Thyroid gland (tissue), 4 donors: ENCODE data around the gene IRF5. TPM values are rescaled to one million over a fixed set of nuclear protein-coding genes. Genes with fewer than 3 reads are reported as not detected.
"Not testable (repeated sequence)": the region's sequence is repeated elsewhere in the genome, so short reads cannot be mapped to it uniquely, and the experiment has no call there.

ENCODE experiments used
- DNase-seq, 2 donors: peaks; one replicate each; pipeline ENCODE4 v3.0.0-alpha.2; 2019
- H3K27ac ChIP-seq, 3 donors: fragments of 200-600 bp; sonication (generic); 1 replicate in 2 of 3; 2 replicates in 1 of 3; pipeline ENCODE4 v1.5.1; 2016 to 2019; ENCODE audit warnings: mild to moderate bottlenecking in 1 of 3, moderate library complexity in 1 of 3
- H3K27me3 ChIP-seq: fragments of 200-600 bp; sonication (generic); one replicate; pipeline ENCODE4 v1.5.1; 2019
- H3K36me3 ChIP-seq, 2 donors: fragments of 200-600 bp; sonication (generic); one replicate each; pipeline ENCODE4 v1.5.1; 2016 to 2019
- H3K4me1 ChIP-seq, 2 donors: fragments of 200-600 bp; sonication (generic); one replicate each; pipeline ENCODE4 v1.5.1; 2017 to 2019
- H3K4me3 ChIP-seq, 3 donors: fragments of 200-600 bp; sonication (generic); replicated peaks in 1 of 3; 1 replicate in 2 of 3; 2 replicates in 1 of 3; pipeline ENCODE4 v1.5.1; 2016; ENCODE audit warnings: mild to moderate bottlenecking in 1 of 3
- H3K9me3 ChIP-seq: fragments of 200-600 bp; sonication (generic); one replicate; pipeline ENCODE4 v1.5.1; 2017
- POLR2A ChIP-seq, 2 donors: fragments of 450-650 bp; IDR thresholded peaks; one replicate each; pipeline ENCODE4 v1.6.1; 2017; ENCODE audit warnings: antibody characterized with exemption in 2 of 2, mild to moderate bottlenecking in 2 of 2, moderate library complexity in 1 of 2
- WGBS, 2 donors: methylation state at CpG; one replicate each; pipeline ENCODE4 v1.1.5; 2017; 5-methylcytosine and 5-hydroxymethylcytosine counted together
- intact Hi-C: fragments of 100-400 bp; cut with DNase I; formaldehyde crosslinking; loops from one replicate; pipeline ENCODE4 v1.15.1; 2023
- small RNA-seq: library from RNA; depleted of rRNA; stranded (forward); fragments of <200 nt; gene quantifications from one replicate; pipeline ENCODE3, GENCODE V24; 2016
- total RNA-seq, 4 donors: library from RNA; depleted of rRNA; stranded (reverse); fragments of >200 nt; gene quantifications; one replicate each; pipeline ENCODE4 v1.2.3, GENCODE V29; 2016
- TF ChIP-seq, protein P1 (sequence below), 6 experiments: fragments of 200-600 bp in 3 of 6; fragments of 450-650 bp in 3 of 6; sonication (generic) in 3 of 6; IDR thresholded peaks; one replicate each; pipeline ENCODE4 v1.5.1; 2016 to 2019; ENCODE audit warnings: antibody characterized with exemption in 6 of 6, mild to moderate bottlenecking in 2 of 6, inconsistent platforms in 1 of 6, moderate library complexity in 1 of 6

IRF5 gene
- total RNA-seq, 4 donors from 2014 or later = 3.7 to 6.0 (median 4.9) TPM

DNA sequence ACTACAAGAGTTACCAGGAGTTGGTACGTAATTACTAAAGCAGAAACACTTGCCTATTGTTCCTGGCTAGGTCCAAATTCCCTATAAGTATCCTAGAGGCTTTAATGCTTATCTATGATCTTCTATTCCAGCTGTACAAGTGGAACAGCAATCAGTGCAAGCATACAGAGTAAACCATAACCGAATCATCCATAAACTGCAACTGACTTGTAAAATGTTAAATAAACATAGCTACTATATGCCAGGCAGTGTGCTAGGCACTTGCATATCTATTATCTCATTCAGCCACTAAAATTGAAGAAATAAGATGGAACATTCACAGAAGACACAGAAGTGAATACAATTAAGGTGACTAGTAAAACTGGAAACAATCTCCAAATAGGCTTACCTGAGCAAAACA, 55.7 kb downstream of the IRF5 start:
- Histone ChIP-seq H3K27me3 (no peaks in the 10 kb centered on the region), H3K4me1 (no peaks in the 10 kb centered on the region), H3K4me3 (no peak overlapping the region), H3K36me3 (peaks cover 14 to 23% of the 10 kb centered on the region in 2 donors), H3K27ac (no peak overlapping the region), H3K9me3 (no peaks in the 10 kb centered on the region)
- 87 to 96% methylated on average over 2 of the region's 2 CpGs for WGBS, 2 donors
- intact Hi-C loops = no loop called here
- no peak for DNase-seq
- TF ChIP-seq, protein P1, sequence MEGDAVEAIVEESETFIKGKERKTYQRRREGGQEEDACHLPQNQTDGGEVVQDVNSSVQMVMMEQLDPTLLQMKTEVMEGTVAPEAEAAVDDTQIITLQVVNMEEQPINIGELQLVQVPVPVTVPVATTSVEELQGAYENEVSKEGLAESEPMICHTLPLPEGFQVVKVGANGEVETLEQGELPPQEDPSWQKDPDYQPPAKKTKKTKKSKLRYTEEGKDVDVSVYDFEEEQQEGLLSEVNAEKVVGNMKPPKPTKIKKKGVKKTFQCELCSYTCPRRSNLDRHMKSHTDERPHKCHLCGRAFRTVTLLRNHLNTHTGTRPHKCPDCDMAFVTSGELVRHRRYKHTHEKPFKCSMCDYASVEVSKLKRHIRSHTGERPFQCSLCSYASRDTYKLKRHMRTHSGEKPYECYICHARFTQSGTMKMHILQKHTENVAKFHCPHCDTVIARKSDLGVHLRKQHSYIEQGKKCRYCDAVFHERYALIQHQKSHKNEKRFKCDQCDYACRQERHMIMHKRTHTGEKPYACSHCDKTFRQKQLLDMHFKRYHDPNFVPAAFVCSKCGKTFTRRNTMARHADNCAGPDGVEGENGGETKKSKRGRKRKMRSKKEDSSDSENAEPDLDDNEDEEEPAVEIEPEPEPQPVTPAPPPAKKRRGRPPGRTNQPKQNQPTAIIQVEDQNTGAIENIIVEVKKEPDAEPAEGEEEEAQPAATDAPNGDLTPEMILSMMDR (IDR thresholded peaks at IDR 0.05) = no peak
- TF ChIP-seq POLR2A (IDR thresholded peaks at IDR 0.05) = no peak

DNA sequence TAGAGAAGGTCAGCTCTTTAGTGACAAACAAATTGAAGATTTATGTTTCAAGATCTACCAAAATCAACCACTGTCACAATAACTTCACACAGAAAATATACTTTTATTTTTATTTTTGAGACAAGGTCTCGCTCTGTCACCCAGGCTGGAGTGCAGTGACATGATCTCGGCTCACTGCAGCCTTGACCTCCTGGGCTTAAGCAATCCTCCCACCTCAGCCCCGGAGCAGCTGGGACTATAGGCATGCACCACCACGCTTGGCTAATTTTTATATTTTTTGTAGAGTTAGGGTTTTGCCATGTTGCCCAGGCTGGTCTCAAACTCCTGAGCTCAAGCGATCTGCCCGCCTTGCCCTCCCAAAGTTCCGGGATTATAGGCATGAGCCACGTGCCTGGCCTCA, 56.8 kb downstream of the IRF5 start:
- DNase-seq, H3K27me3 ChIP-seq, intact Hi-C loops, H3K4me1 ChIP-seq, H3K27ac ChIP-seq, H3K9me3 ChIP-seq, H3K4me3 ChIP-seq: not testable (repeated sequence)
- WGBS, 2 donors = 92 to 95% methylated on average over 8 of the region's 8 CpGs
- H3K36me3 ChIP-seq = peaks cover 14 to 26% of the 10 kb centered on the region in 2 donors

GRCh38 chr7:128997181-128997580, 59.5 kb downstream of the IRF5 start:
- no peaks in the 10 kb centered on the region for H3K27me3 ChIP-seq
- DNase-seq = no peak
- 83 to 95% methylated on average over 5 of the region's 5 CpGs for WGBS, 2 donors
- TF ChIP-seq POLR2A (IDR thresholded peaks at IDR 0.05) = no peak
- TF ChIP-seq, protein P1 (IDR thresholded peaks at IDR 0.05) = no peak
- no peak overlapping the region for H3K4me3 ChIP-seq
- intact Hi-C loops = no loop called here
- peaks cover 19 to 26% of the 10 kb centered on the region in 2 donors for H3K36me3 ChIP-seq
- no peaks in the 10 kb centered on the region for H3K9me3 ChIP-seq
- H3K4me1 ChIP-seq = no peaks in the 10 kb centered on the region
- no peak overlapping the region for H3K27ac ChIP-seq

Small RNA genes within 50 kb of the gene (small RNA-seq; reads per million reads assigned to genes)
- not detected for gene RN7SL306P

Other genes with a start within 250 kb of the IRF5 start
- gene CALU, start 198.6 kb upstream of the IRF5 start, total RNA-seq = 100 to 1,000 TPM; 115 to 143 (median 132) TPM
- gene OPN1SW, start 162.1 kb upstream of the IRF5 start, total RNA-seq = not detected
- gene CCDC136, start 146.0 kb upstream of the IRF5 start, total RNA-seq = 1 to 10 TPM; 4.4 to 4.9 (median 4.6) TPM
- 10 to 100 TPM in 2 of 4 donors, 1 to 10 TPM in 2; 5.7 to 12.6 (median 9.3) TPM for gene FLNC, start 107.5 kb upstream of the IRF5 start, total RNA-seq
- gene ATP6V1F, start 75.1 kb upstream of the IRF5 start, total RNA-seq = 100 to 1,000 TPM in 1 of 4 donors, 10 to 100 TPM in 3; 49.6 to 109 (median 86.6) TPM
- gene KCP, start 27.2 kb upstream of the IRF5 start, total RNA-seq = under 1 TPM; 0.27 to 0.93 (median 0.61) TPM
- gene TNPO3, start 117.2 kb downstream of the IRF5 start, total RNA-seq = 10 to 100 TPM; 46.1 to 56.2 (median 51.8) TPM
- 10 to 100 TPM in 2 of 4 donors, 1 to 10 TPM in 2; 5.0 to 20.4 (median 10.4) TPM for gene TSPAN33, start 206.8 kb downstream of the IRF5 start, total RNA-seq